Measurements from ENCODE around the gene TNK2.
"Not testable (repeated sequence)": the region's sequence is repeated elsewhere in the genome, so short reads cannot be mapped to it uniquely, and the experiment has no call there.

The TNK2 gene

GRCh38 chr3:195816276-195816913, 92.0 kb downstream of the TNK2 start:
- not testable (repeated sequence) for DNase-seq

GRCh38 chr3:195815169-195815771, 93.1 kb downstream of the TNK2 start:
- no peak for DNase-seq

GRCh38 chr3:195813916-195814640, 94.3 kb downstream of the TNK2 start:
- no peak for DNase-seq

All from SIG-M5 (cell line).